ENCODE results near the gene ITM2C. TPM values are rescaled to one million over a fixed set of nuclear protein-coding genes. Genes with fewer than 3 reads are reported as not detected.
A peak's percentile ranks its signal among the peaks of the same experiment; 100 is the strongest.

Gene ITM2C
- total RNA-seq, 1 experiment from 2014 or later = 39.4 TPM

- DNase-seq (ENCODE audit: low read depth) = no peak
Measured at GRCh38 chr2:230849633-230850357, 14.9 kb upstream of the ITM2C start.

- DNase-seq (ENCODE audit: low read depth) = no peak
Measured at GRCh38 chr2:230850358-230850658, 14.4 kb upstream of the ITM2C start.

- no peak for DNase-seq (ENCODE audit: low read depth)
Measured at GRCh38 chr2:230852113-230852512, 12.6 kb upstream of the ITM2C start.

- DNase-seq (ENCODE audit: low read depth) = peak; percentile 11
Measured at GRCh38 chr2:230861552-230862255, 3.0 kb upstream of the ITM2C start.

- no peak for DNase-seq (ENCODE audit: low read depth)
Measured at GRCh38 chr2:230862292-230862691, 2.5 kb upstream of the ITM2C start.

- no peak for DNase-seq (ENCODE audit: low read depth)
Measured at GRCh38 chr2:230863031-230863430, 1.7 kb upstream of the ITM2C start.

- DNase-seq (ENCODE audit: low read depth) = no peak
Measured at GRCh38 chr2:230863442-230864121, 1.2 kb upstream of the ITM2C start.

- no peak for DNase-seq (ENCODE audit: low read depth)
Measured at GRCh38 chr2:230864122-230864604, 579 bp upstream of the ITM2C start.

- DNase-seq (ENCODE audit: low read depth) = no peak
Measured at GRCh38 chr2:230865307-230865765, 594 bp downstream of the ITM2C start.

- DNase-seq (ENCODE audit: low read depth) = no peak
Measured at GRCh38 chr2:230865766-230866755, 1.3 kb downstream of the ITM2C start.

- DNase-seq (ENCODE audit: low read depth) = peak; percentile 38
Measured at GRCh38 chr2:230866756-230867523, 2.2 kb downstream of the ITM2C start.

GRCh38 chr2:230868161-230868946 lies 3.6 kb downstream of the ITM2C start:
- DNase-seq (ENCODE audit: low read depth) = no peak

- DNase-seq (ENCODE audit: low read depth) = no peak
Measured at GRCh38 chr2:230868947-230869913, 4.5 kb downstream of the ITM2C start.

- no peak for DNase-seq (ENCODE audit: low read depth)
Measured at GRCh38 chr2:230869914-230870543, 5.3 kb downstream of the ITM2C start.

- no peak for DNase-seq (ENCODE audit: low read depth)
Measured at GRCh38 chr2:230870544-230871360, 6.0 kb downstream of the ITM2C start.

- DNase-seq (ENCODE audit: low read depth) = no peak
Measured at GRCh38 chr2:230871361-230872150, 6.8 kb downstream of the ITM2C start.

Data from HT1080 (cell line).